GM21723 (cell line): ENCODE measurements around the gene TMTC2.

ENCODE experiments used
- ATAC-seq: cut with Tn5 transposase; IDR thresholded peaks from one replicate; pipeline ENCODE4 v1.9.1; 2021; ENCODE audit warnings: mild to moderate bottlenecking, moderate library complexity; ENCODE audit not compliant: unreplicated experiment

The TMTC2 gene

DNA sequence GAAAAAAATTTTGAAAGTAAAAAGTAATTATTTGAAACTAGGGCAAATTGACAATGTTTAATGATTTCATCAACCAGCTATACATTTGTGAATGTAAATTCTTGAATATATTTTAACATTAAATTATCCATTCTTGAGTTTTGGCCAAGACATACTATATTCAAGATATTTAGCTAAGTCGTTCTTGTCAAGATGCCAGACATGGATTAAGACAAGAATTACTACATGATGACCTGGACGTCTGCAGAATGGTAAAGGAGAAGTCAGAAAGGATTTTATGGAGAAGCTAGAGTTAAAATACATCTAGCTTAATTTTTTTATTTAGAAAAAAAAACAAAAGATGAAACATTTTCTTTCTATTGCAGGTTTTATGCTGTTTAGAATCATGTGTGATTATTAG, 255.8 kb downstream of the TMTC2 start:
- no peak for ATAC-seq

DNA sequence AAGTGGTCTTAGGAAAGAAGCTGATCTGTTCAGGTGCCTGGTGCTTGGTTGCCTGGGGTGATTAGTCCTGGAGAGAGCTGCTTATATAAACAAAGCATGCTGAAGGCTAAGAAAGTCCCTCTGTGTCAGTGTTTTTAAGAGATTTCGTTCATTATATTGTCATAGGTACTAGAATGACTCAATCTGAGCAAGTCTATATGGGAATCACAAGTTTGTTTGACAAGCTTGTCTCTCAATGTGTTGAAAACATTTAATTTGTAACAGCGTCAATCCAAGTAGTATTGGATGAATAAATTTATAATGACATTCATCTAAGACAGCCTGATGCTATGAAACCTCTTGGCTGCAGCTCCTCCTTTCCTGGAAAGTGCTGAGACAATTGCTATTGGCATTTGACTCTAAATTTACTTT, 256.3 kb downstream of the TMTC2 start:
- ATAC-seq = no peak

DNA sequence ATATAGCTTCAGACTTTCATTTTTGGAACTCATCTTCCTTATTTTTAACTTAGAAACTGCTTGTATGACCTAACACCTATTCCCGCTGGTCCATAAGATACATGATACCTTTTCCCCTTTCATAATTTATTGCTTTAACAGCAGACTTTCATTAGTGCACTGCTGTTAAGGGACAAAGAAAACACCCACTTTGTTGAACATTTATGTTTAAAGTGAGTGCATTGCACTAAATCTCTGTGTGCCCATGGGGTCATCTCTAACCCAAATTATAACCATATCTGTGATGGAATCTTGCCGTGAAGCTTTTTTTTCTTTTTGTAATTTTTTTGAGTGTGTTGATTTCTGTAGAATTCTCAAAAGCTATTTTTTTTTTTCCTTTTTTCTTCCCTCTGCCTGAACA, 261.8 kb downstream of the TMTC2 start:
- ATAC-seq = no peak

DNA sequence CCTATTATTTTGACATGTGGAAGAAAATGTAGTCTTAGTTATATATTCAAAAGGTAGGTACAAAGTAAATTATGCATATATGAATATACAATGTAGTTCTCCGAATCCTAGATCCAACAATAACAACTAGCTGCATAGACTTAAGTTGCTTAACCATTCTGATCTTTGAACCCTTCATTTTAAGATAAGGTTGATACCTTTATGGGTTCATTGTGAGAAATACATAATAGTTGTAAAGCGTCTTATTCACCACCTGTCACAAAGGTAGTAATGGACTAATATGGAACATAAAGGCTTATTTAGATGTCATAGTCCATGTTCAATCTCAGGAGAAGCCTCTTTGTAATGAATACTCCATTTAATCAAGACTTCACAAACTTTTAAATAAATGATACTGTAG, 263.6 kb downstream of the TMTC2 start:
- ATAC-seq = no peak

DNA sequence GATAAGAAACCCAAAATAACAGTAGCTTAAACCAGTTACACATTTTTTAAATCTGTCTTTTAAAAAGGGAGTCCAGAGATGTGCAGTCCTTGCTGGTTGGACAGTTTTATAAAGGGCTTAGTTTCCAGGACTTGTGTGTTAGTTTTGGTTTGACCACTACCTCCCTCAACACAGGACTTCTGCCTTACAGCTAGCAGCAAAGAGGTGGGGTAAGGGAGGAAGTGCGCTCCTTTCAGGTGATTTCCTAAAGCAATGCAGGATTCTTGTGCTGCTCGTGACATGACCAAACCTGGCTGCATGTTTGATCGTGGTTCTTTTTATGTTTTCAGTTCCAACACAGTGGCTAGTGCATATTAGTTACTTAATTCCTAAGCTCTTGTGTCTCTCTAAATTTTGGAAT, 266.2 kb downstream of the TMTC2 start:
- ATAC-seq = no peak

DNA sequence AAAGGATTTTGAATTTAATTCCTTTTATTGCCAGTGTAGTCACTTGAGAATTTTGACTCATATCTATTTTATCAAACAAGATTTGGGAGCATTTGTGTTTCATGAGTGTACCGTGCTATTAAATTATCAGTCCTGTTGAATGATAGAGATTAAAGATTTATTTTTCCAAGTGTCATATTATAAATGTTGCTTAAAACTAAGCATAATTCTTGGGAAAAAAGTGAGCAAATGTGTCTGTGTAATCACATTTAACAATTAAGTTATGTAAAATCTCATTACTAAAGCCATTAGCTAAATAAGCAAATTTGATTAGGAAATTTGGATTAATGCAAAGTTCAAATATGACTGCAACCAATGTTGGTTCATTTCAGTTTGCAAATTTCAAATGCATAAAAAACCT, 266.7 kb downstream of the TMTC2 start:
- ATAC-seq = no peak

DNA sequence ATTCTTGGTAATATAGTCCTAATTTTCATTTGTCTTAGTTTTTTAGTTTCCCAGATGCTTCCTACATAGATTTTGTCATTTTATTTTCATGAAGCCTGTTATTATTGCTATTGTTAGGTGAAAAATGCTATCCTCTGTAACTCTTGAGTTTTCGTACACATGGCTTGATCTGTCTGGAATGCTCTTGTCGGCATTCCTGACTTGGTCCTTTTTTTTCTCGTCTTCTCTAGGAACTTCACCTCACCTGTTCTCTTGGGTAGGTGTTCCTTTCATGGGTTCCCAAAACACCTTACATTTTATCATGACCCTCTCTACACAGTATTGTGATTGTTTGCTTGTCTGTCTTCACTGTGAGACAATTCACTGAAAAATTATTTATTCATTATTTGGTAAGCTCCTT, 267.4 kb downstream of the TMTC2 start:
- no peak for ATAC-seq

DNA sequence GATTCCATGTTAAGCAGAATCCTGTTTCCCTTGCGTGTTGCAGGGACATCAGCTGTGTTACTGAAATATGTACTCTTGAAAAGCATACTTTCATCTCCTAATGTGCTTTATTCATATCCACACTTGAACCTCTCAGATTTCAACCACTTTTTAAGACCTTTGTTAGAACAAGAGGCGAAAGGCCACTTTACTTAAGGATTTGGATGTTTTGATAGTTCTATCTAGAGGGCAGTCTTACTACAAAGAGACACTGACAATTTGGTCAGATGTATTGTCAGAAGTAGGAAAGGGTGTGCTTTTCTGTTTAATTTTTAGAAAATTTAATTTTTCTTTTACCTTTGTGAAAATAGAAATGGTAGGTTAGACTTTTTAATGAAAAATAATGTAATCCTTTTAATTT, 267.9 kb downstream of the TMTC2 start:
- no peak for ATAC-seq

DNA sequence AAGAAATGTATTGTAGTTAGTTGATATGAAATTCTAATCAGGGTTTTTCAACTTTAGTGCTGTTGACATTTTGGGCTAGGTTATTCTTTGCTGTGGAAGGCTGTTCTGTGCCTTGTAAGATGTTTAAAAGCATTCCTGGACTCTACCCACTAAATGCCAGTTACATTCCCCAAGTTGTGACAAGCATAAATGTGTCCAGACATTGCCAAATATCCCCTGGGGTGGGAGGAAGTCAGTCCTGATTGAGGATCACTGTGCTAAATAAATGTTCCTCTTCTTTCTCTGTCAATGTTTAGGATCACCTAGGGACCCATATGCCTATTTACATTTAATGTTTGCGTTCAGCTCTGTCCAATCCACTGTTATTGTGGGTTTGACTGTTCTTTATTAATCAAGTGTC, 268.3 kb downstream of the TMTC2 start:
- ATAC-seq = no peak

DNA sequence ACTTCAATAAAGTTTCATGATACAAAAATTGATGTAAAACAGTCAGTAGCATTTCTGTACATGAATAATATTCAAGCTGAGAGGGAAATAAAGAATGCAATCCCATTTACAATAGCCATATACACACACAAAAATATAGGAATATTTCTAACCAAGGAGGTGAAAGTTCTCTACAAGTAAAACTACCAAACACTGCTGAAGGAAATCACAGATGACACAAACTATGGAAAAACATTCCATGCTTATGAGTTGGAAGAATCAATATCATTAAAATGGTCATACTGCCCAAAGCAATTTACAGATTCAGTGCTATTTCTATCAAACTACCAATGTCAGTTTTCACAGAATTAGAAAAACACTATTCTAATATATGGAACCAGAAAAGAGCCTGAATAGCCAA, 272.3 kb downstream of the TMTC2 start:
- no peak for ATAC-seq

DNA sequence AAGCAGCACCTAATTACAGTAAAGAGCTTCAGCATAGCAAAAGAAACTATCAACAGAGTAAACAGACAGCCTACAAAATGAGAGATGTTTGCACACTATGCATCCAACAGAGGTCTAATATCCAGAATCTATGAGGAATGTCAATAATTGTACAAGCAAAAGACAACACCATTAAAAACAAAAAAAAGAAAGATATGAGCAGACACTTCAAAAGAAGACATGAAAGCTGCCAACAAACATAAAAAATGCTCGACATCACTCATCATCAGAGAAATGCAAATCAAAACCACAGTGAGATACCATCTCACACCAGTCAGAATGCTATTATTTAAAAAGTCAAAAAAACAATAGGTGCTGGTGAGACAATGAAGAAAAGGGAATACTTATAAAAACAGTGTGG, 273.1 kb downstream of the TMTC2 start:
- no peak for ATAC-seq

DNA sequence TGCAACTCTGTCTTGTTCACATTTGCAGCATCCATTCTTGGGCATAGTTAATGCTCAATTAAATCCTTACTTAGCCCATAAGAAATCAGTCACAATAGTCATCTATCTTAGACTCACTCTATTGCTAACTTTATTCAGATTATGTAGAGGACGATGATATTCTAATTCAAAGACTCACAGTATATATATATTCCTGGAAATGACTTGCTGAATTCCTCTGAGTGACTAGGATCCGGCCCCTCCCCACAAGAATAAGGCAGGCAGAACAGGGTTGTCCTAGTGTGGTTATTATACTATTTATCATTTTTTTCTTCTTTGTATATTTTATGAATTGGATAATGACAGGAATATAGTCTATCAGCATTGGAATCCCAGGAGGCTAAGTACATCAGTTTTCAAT, 275.1 kb downstream of the TMTC2 start:
- no peak for ATAC-seq

DNA sequence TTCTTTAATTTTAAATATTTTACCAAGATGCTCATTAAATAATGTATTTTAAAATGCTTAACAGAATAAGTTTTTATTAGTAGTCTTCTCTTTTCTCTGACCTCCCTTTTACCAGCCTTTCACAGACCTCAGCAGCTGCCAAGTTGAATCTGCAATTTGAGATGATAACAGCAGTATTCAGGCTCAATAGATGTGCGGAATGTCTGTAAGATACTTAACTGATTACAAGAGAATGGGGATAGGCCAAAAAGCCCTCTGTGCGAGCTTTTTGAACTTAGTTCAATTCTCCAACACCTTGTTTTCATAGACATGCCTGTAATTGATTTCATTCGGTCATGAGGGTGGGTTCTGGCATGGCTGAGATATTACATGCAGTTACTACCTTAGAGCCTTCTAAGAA, 277.2 kb downstream of the TMTC2 start:
- no peak for ATAC-seq

DNA sequence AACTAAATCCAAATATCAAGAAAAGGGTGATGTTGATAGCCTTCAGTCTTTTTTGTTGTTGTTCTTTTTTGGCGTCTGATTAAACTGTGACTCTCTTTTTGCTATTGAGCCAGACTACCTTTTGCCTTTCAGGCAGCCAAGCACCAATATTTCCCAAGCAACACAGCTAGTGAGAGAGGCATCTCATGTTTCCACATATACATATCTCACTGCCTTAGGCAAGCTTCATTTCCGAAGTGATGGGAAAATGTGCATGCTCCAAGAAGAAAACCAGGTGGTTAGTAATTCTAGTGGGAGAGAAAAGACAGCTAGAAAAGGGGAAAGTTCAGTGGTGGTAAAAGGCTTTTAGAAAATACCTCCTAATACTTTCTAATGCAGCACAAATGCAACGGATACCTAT, 277.7 kb downstream of the TMTC2 start:
- ATAC-seq = no peak

DNA sequence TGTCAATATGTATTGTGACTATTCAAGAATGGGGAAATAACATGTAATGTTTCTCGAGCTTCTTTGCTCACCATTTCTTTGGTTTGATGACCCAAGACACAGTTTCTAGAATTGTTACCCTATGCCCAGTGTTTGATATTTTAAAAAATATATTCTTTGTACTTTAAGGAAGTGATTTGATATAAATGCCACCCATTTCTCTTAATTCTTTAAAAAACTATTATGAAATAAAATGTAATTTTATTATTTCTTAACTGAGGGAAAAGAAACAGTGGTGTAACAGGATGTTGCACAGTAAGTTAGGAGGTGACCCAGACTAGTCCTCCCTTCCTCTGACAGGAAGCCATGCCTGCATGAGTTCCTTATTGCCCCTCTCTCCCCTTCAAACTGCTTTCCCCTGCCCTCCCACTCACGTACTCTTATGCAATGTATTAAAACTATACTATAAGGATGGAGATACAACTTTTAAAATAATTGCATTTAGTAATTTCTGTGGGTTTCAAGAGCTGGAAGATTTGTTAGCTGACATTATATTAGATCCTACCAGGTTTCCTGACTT, 279.4 kb downstream of the TMTC2 start:
- ATAC-seq = no peak

DNA sequence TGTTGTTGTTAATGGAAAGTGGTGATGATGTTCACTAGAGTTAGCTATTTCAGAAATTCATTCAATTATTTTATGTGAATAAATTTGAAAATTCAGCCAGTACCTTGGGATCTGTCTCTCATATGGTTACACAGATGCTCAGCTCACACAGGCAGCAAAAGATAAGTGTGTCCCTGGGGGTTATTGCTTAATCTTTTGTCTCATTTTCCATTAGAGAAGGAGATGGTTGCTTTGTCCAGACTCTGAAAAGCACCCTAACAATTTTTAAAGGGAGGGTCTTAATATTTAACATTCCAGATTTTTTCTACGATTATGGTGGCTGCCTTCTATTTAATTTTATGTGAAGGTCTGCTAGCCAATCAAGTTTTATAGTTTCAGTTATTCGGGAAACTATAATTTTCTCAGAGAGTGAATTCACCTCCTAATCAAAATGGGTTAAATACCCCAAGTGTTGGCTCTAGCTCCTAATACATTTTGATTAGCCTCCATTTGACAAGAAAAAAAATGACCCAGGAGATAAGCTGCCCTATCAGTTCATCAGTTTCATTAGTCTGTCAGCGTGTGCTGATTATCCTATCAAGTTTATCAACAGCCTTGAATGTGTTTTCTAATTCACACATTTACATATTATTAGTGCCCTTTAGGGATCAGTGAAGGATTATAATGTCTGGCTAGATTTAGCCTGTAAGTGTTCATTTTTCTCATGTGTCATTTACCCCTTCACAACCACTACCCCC, 282.1 kb downstream of the TMTC2 start:
- ATAC-seq = no peak

DNA sequence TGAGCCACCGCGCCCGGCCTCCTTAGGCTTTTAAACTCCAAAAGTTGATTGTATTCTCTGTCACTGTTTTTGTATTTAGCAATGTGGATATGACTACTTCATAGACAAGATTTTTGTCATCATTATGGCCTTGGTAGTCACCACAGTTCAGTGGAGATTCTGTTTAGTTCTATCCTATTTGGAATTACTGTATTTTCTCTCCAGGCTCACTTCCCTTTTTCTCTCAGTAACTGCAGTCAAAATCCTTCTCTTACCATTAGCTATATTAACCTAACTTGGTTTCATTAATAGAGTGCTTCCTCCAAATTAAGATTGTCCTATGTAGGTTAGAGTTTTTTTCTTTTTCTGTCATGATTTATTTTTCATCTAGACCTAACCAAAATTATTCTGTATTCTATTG, 283.9 kb downstream of the TMTC2 start:
- no peak for ATAC-seq

DNA sequence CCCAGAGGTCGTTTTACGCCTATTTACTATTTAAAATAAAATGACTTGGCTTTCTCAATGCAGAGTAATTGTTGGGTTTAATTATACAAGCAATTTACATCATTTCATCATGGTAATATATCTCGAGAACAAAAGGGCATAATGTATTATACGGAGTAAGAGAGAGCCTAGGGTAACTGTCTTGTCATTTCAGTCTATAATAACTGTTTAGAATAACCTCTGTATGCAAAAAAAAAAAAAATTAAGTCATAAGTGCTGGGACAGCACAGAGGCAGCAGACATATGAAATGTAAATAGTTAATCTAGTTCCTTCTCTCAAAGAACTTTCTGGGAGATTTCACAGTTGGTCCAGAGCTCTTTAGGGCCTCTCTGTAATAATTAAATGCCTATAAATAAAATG, 284.9 kb downstream of the TMTC2 start:
- ATAC-seq = no peak

DNA sequence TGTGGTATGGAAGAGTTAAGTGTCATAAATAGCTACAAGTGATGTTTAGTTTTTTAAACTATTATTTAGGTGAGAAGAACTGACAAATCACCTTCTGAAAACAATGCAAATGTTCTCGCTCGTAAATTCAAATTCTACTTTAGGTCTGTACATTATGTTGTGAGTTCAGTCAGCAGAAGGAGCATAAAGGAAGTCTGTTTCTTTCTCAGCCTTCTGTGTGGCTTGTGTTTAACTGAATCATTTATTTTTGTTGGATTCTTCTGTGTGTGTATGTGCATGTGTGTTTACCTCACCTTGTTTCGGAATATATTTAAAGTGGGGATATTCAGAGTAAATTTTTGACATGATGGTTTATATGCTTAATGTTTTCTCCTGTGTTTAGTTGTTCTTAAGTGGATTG, 285.9 kb downstream of the TMTC2 start:
- no peak for ATAC-seq

DNA sequence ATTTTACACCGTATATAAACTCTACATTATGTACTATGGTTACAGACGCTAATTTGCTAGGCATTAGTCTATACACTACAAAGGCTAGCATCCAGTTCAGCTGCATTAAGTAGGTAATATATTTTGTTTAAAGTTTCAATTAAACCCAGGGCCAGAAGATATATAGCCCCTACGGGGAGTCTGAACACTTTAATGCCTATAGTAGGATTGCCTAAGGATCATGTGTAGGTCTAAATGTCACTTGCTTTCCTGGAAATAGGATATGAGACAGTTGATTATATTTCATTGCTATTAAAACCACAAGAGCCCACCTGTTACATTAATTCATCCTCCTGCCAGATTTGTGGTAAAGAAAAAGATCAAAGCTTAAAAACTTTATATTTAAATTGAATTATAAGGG, 286.9 kb downstream of the TMTC2 start:
- no peak for ATAC-seq

DNA sequence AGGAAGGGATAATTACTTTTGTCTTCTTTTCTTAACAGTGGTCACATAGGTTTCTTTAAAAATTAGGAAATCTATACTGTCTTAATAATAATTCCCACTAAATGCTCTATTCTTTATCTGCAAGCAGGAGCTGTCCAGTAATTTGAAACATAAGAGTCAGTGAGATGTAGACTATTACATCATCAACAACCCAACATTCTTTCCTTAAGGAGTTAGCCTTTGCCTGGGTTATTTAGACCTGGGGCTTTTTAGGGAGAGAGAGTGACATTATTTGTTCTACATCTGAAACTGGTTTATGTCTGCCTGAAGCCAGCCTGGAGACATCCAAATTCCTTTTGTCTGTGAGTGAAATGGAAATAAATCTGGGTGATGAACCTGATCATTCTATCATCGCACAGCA, 294.4 kb downstream of the TMTC2 start:
- no peak for ATAC-seq

DNA sequence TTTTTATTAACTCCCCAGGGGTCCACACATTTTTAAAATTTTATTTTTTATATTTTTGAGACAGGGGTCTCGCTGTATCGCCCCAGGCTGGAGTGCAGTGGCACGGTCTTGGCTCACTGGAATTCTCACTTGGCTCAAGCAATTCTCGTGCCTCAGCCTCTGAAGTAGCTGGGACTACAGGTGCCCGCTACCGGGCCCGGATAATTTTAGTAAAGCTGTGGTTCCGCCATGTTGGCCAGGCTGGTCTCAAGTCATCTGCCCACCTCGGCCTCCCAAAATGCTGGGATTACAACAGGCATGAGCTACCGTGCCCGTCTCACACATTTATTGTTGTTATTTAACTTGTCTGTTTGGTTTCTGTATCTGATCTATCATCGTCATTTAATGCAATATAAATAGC, 307.4 kb downstream of the TMTC2 start:
- ATAC-seq = no peak

DNA sequence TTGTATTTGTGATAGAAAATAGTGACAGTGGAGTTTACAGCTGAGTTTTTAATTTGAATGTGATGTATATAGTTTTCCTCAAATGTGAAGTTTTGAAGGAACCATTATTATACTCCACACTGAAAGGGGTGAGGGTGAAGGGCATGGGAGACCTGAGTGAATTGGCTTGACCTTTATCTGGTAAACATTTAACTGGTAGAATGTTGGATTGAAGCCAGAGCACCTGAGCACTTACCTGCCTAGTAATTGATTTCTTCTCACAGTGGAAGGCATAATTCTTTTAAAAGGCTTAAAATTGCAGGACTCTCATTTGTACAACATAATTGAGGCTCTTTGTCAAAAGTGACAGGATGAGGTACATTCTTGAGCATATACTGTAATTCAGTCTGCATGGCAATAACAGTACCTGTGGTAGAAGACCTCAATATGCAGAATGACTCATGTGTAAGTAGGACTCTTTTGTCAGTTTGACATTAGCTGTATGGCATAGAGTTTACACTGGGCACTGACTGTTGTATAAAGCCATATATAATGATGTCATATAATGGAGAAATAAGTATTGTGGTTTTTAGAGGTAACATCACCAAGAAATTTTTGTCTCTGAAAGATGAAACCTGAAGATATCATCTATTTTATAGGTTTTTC, 309.6 kb downstream of the TMTC2 start:
- no peak for ATAC-seq
